ENCODE data around the gene TRAF6. TPM values are rescaled to one million over a fixed set of nuclear protein-coding genes. Genes with fewer than 3 reads are reported as not detected.
A peak's percentile ranks its signal among the peaks of the same experiment; 100 is the strongest.

Gene TRAF6
- total RNA-seq, 3 donors from 2014 or later (not counting 1 experiment from before 2014, with no cell fraction given) = 37.9 to 43.3 (median 40.2) TPM

DNA sequence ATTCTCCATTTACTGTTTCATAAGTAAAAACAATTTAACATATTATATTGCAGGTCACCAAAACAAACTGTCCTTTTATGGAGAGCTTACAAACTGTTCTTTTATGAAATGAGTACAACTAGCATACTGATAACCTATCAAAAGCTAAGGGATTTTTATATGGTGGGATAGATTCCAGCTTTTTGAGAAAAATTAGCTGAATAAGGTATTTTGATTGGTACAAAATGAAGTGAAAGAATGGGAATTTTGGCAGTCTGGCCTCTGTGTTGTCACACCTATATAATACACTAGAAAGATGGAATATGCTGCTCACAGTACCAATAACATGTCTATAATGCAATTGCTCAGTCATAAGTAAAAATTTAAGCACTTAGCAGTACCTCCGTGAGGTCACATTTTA, 11.4 kb downstream of the TRAF6 start:
- intact Hi-C loops (cut with micrococcal nuclease) = no loop called here
- Mint-ChIP-seq H3K27me3 (ENCODE audit: low read depth in 2 of 2) (no peaks in the 10 kb centered on the region), H3K4me1 (peaks cover 36 to 38% of the 10 kb centered on the region in 2 donors), H3K27ac (peak overlapping the region; percentile 16 to 17), H3K4me3 (no peak overlapping the region), H3K9me3 (no peaks in the 10 kb centered on the region), H3K36me3 (no peaks in the 10 kb centered on the region)
- H3K4me1 ChIP-seq (ENCODE audit: control insufficient read depth, insufficient read depth, low read length) = peaks cover 2% of the 10 kb centered on the region
- no CpG with 5 or more reads among the region's 1 CpG for WGBS (ENCODE audit: insufficient coverage)
- peaks cover 66% of the 10 kb centered on the region for H3K36me3 ChIP-seq (ENCODE audit: control insufficient read depth, insufficient read depth, low read length)
- ATAC-seq (no peak), DNase-seq (no peak)
- H3K4me3 ChIP-seq (ENCODE audit: low read length) = no peak overlapping the region
- no peak for TF ChIP-seq CTCF (IDR thresholded peaks at IDR 0.05)
- H3K9me3 ChIP-seq (ENCODE audit: control insufficient read depth, insufficient read depth, low read length) = no peaks in the 10 kb centered on the region
- H3K27ac ChIP-seq (ENCODE audit: low read length) = no peak overlapping the region
- no peaks in the 10 kb centered on the region for H3K27me3 ChIP-seq (ENCODE audit: control insufficient read depth, insufficient read depth, low read length)

DNA sequence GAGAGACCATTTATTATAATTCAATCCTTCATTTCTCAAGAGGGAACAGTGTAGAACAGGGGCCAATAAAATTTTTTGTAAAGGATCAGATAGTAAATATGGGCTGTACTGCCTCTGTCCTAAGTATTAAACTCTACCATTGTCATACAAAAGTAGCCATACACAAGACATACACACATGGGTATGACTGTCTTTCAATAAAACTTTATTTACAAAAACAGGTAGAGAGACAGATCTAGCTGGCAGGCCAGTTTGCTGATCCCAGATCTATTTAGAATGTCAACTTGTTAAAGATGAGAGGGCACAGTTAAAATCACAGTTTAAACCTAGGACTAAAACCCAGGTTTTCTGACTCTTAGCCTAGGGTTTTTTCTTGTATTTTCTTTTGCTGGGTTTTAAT, 16.7 kb downstream of the TRAF6 start:
- Mint-ChIP-seq H3K27ac (peak overlapping the region; percentile 62 to 68), H3K27me3 (ENCODE audit: low read depth in 2 of 2) (no peaks in the 10 kb centered on the region), H3K4me3 (no peak overlapping the region), H3K36me3 (peaks cover 24% of the 10 kb centered on the region), H3K9me3 (no peaks in the 10 kb centered on the region), H3K4me1 (peaks cover 19 to 25% of the 10 kb centered on the region in 2 donors)
- DNase-seq (no peak), ATAC-seq (no peak)
- Histone ChIP-seq H3K36me3 (ENCODE audit: control insufficient read depth, insufficient read depth, low read length) (peaks cover 82% of the 10 kb centered on the region), H3K27me3 (ENCODE audit: control insufficient read depth, insufficient read depth, low read length) (no peaks in the 10 kb centered on the region), H3K27ac (ENCODE audit: low read length) (no peak overlapping the region), H3K4me3 (ENCODE audit: low read length) (no peak overlapping the region), H3K9me3 (ENCODE audit: control insufficient read depth, insufficient read depth, low read length) (no peaks in the 10 kb centered on the region), H3K4me1 (ENCODE audit: control insufficient read depth, insufficient read depth, low read length) (peaks cover under 1% of the 10 kb centered on the region)
- no peak for TF ChIP-seq CTCF (IDR thresholded peaks at IDR 0.05)
- intact Hi-C loops (cut with micrococcal nuclease) = loop anchor here (1.0 to 2.0 kb wide), 2 partner anchors 117 to 877 kb away; no protein-coding TSS in a partner anchor

DNA sequence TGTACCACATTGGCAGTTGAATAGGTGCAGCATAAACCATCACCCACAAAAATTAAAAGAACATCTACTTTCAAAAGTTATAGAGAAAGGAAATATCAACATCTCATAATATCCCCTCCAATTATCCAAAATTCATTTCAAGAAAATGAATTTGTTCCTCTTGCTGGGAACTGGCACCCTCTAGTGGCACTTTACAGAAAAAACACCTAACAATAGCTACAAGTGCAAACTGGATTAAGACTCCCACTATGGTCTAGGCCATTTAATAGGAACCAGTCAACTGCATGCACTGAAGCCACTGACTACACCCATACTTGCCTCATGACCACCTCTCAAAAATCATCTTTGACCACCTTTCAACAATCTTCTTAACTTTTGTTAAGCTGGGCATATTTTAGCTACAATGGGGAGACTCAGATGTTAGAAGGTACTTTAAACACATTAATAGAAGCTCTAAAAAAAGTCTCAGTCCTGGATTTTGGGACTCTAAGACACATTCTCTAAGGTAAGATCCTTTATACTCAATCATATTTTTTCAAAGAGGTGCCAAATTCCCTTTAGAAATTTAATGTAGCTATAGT, 17.3 kb downstream of the TRAF6 start:
- no peak overlapping the region for H3K4me3 Mint-ChIP-seq

More for the DNA sequence above, 17.3 kb downstream of the TRAF6 start:
- peak overlapping the region; percentile 62 to 68 for H3K27ac Mint-ChIP-seq
- H3K27ac ChIP-seq (ENCODE audit: low read length) = no peak overlapping the region
- H3K27me3 Mint-ChIP-seq (ENCODE audit: low read depth in 2 of 2) = no peaks in the 10 kb centered on the region
- peak in 1 of 2 donors; percentile 81 for DNase-seq
- no peaks in the 10 kb centered on the region for H3K9me3 ChIP-seq (ENCODE audit: control insufficient read depth, insufficient read depth, low read length)
- ATAC-seq = peak; percentile 72 to 79 (median 75)
- TF ChIP-seq CTCF (IDR thresholded peaks at IDR 0.05) = peak; percentile 86
- H3K27me3 ChIP-seq (ENCODE audit: control insufficient read depth, insufficient read depth, low read length) = no peaks in the 10 kb centered on the region
- H3K36me3 ChIP-seq (ENCODE audit: control insufficient read depth, insufficient read depth, low read length) = peaks cover 78% of the 10 kb centered on the region
- H3K36me3 Mint-ChIP-seq = peaks cover 24% of the 10 kb centered on the region
- intact Hi-C loops (cut with micrococcal nuclease) = loop anchor here (1.0 to 2.0 kb wide), 5 partner anchors 116 to 877 kb away; no protein-coding TSS in a partner anchor
- H3K9me3 Mint-ChIP-seq = no peaks in the 10 kb centered on the region
- no peak overlapping the region for H3K4me3 ChIP-seq (ENCODE audit: low read length)
- peaks cover 25 to 29% of the 10 kb centered on the region in 2 donors for H3K4me1 Mint-ChIP-seq
- H3K4me1 ChIP-seq (ENCODE audit: control insufficient read depth, insufficient read depth, low read length) = peaks cover 5% of the 10 kb centered on the region

Measured in natural killer cell (primary cell).